IPS DF 6.9 (cell line): ENCODE measurements around the gene LCA5L.

Source experiments
- DNase-seq: peaks from one replicate; pipeline ENCODE4 v3.0.0-alpha.2; 2013; ENCODE audit warnings: low read depth, low spot score
- H3K27ac ChIP-seq: one replicate; pipeline ENCODE4 v1.5.1; 2013; ENCODE audit warnings: low read length, control low read depth
- H3K27me3 ChIP-seq: 2 replicates; pipeline ENCODE4 v1.6.1; 2013; ENCODE audit warnings: mild to moderate bottlenecking, low read length; ENCODE audit not compliant: control insufficient read depth, insufficient read depth
- H3K36me3 ChIP-seq: 2 replicates; pipeline ENCODE4 v1.6.1; 2013; ENCODE audit warnings: low read length; ENCODE audit not compliant: control insufficient read depth, insufficient read depth
- H3K4me1 ChIP-seq: 2 replicates; pipeline ENCODE4 v1.6.1; 2013; ENCODE audit warnings: low read length; ENCODE audit not compliant: control insufficient read depth, insufficient read depth
- H3K4me3 ChIP-seq: 2 replicates; pipeline ENCODE4 v1.5.1; 2013; ENCODE audit warnings: mild to moderate bottlenecking, low read length
- H3K9me3 ChIP-seq: 2 replicates; pipeline ENCODE4 v1.6.1; 2013; ENCODE audit warnings: low read length, inconsistent platforms; ENCODE audit not compliant: control insufficient read depth, insufficient read depth
- WGBS: extraction: QIAGEN DNeasy Blood & Tissue Kit; methylation state at CpG from one replicate; pipeline ENCODE4 v1.1.7; 2013; ENCODE audit warnings: mixed read lengths, missing lambda C conversion rate; ENCODE audit not compliant: insufficient read length, insufficient coverage; 5-methylcytosine and 5-hydroxymethylcytosine counted together

The LCA5L gene

GRCh38 chr21:39445321-39446269, at the start of gene LCA5L:
LCA5L (minus strand) TSS chr21:39445778; CDS start chr21:39428493, 17,285 bp downstream.
- Histone ChIP-seq H3K27ac (no peak within 1 kb of the TSS), H3K4me3 (peak within 1 kb of the TSS; percentile 82), H3K4me1 (0 out of 2 replicates have a peak, but pooled peaks cover 2% of the 10 kb centered on the region), H3K9me3 (no peaks in the 10 kb centered on the region), H3K27me3 (no peaks in the 10 kb centered on the region), H3K36me3 (no peaks in the 10 kb centered on the region)
- DNase-seq = peak; percentile 68
- WGBS = no CpG with 5 or more reads among the region's 83 CpGs

GRCh38 chr21:39489380-39489924, 43.9 kb upstream of the LCA5L start:
- Histone ChIP-seq H3K9me3 (no peaks in the 10 kb centered on the region), H3K4me3 (no peak overlapping the region), H3K4me1 (no peaks in the 10 kb centered on the region), H3K27me3 (no peaks in the 10 kb centered on the region), H3K27ac (no peak overlapping the region), H3K36me3 (no peaks in the 10 kb centered on the region)
- DNase-seq = no peak
- no CpG with 5 or more reads among the region's 1 CpG for WGBS

GRCh38 chr21:39484711-39485276, 39.2 kb upstream of the LCA5L start:
- WGBS = no CpG with 5 or more reads among the region's 6 CpGs
- H3K4me1 ChIP-seq = no peaks in the 10 kb centered on the region
- H3K27me3 ChIP-seq = no peaks in the 10 kb centered on the region
- DNase-seq = no peak
- no peak overlapping the region for H3K27ac ChIP-seq
- no peaks in the 10 kb centered on the region for H3K9me3 ChIP-seq
- no peak overlapping the region for H3K4me3 ChIP-seq
- H3K36me3 ChIP-seq = no peaks in the 10 kb centered on the region

- no peaks in the 10 kb centered on the region for H3K9me3 ChIP-seq
- no peaks in the 10 kb centered on the region for H3K36me3 ChIP-seq
- no peak overlapping the region for H3K4me3 ChIP-seq
- no peaks in the 10 kb centered on the region for H3K4me1 ChIP-seq
- no CpG with 5 or more reads among the region's 1 CpG for WGBS
- H3K27ac ChIP-seq = no peak overlapping the region
- no peaks in the 10 kb centered on the region for H3K27me3 ChIP-seq
- DNase-seq = no peak
These were observed 38.3 kb upstream of the LCA5L start for GRCh38 chr21:39483917-39484316.

- Histone ChIP-seq H3K4me3 (no peak overlapping the region), H3K27ac (no peak overlapping the region), H3K36me3 (no peaks in the 10 kb centered on the region), H3K4me1 (no peaks in the 10 kb centered on the region), H3K9me3 (no peaks in the 10 kb centered on the region), H3K27me3 (no peaks in the 10 kb centered on the region)
- DNase-seq = no peak
- no CpG with 5 or more reads among the region's 3 CpGs for WGBS
These were observed 36.3 kb upstream of the LCA5L start for GRCh38 chr21:39481886-39482285.

- no peaks in the 10 kb centered on the region for H3K36me3 ChIP-seq
- H3K4me1 ChIP-seq = no peaks in the 10 kb centered on the region
- DNase-seq = no peak
- no peak overlapping the region for H3K27ac ChIP-seq
- H3K27me3 ChIP-seq = no peaks in the 10 kb centered on the region
- no CpG with 5 or more reads among the region's 4 CpGs for WGBS
- H3K9me3 ChIP-seq = no peaks in the 10 kb centered on the region
- H3K4me3 ChIP-seq = no peak overlapping the region
These were observed 34.7 kb upstream of the LCA5L start for GRCh38 chr21:39480271-39480670.

GRCh38 chr21:39479814-39480182, 34.2 kb upstream of the LCA5L start:
- WGBS = no CpG with 5 or more reads among the region's 2 CpGs
- Histone ChIP-seq H3K9me3 (no peaks in the 10 kb centered on the region), H3K27me3 (no peaks in the 10 kb centered on the region), H3K4me1 (no peaks in the 10 kb centered on the region), H3K27ac (no peak overlapping the region), H3K4me3 (no peak overlapping the region), H3K36me3 (no peaks in the 10 kb centered on the region)
- DNase-seq = no peak

GRCh38 chr21:39479164-39479813, 33.7 kb upstream of the LCA5L start:
- no peaks in the 10 kb centered on the region for H3K4me1 ChIP-seq
- no peaks in the 10 kb centered on the region for H3K9me3 ChIP-seq
- H3K4me3 ChIP-seq = no peak overlapping the region

GRCh38 chr21:39474611-39475010, 29.0 kb upstream of the LCA5L start:
- H3K9me3 ChIP-seq = no peaks in the 10 kb centered on the region
- WGBS = no CpG with 5 or more reads among the region's 2 CpGs
- H3K27me3 ChIP-seq = no peaks in the 10 kb centered on the region
- no peaks in the 10 kb centered on the region for H3K36me3 ChIP-seq
- no peak for DNase-seq
- no peak overlapping the region for H3K4me3 ChIP-seq
- H3K27ac ChIP-seq = no peak overlapping the region
- no peaks in the 10 kb centered on the region for H3K4me1 ChIP-seq

More at GRCh38 chr21:39479164-39479813, 33.7 kb upstream of the LCA5L start:
- Histone ChIP-seq H3K27ac (no peak overlapping the region), H3K36me3 (no peaks in the 10 kb centered on the region), H3K27me3 (no peaks in the 10 kb centered on the region)
- DNase-seq = no peak
- no CpG with 5 or more reads among the region's 4 CpGs for WGBS

- no peak overlapping the region for H3K4me3 ChIP-seq
- H3K27me3 ChIP-seq = no peaks in the 10 kb centered on the region
- no CpG with 5 or more reads among the region's 4 CpGs for WGBS
- no peaks in the 10 kb centered on the region for H3K36me3 ChIP-seq
- no peak overlapping the region for H3K27ac ChIP-seq
- DNase-seq = no peak
- H3K9me3 ChIP-seq = no peaks in the 10 kb centered on the region
- no peaks in the 10 kb centered on the region for H3K4me1 ChIP-seq
These were observed 27.2 kb upstream of the LCA5L start for GRCh38 chr21:39472786-39473185.
